ENCODE results near the gene CD70.
"Not testable (repeated sequence)": the region's sequence is repeated elsewhere in the genome, so short reads cannot be mapped to it uniquely, and the experiment has no call there.

Gene CD70

DNA sequence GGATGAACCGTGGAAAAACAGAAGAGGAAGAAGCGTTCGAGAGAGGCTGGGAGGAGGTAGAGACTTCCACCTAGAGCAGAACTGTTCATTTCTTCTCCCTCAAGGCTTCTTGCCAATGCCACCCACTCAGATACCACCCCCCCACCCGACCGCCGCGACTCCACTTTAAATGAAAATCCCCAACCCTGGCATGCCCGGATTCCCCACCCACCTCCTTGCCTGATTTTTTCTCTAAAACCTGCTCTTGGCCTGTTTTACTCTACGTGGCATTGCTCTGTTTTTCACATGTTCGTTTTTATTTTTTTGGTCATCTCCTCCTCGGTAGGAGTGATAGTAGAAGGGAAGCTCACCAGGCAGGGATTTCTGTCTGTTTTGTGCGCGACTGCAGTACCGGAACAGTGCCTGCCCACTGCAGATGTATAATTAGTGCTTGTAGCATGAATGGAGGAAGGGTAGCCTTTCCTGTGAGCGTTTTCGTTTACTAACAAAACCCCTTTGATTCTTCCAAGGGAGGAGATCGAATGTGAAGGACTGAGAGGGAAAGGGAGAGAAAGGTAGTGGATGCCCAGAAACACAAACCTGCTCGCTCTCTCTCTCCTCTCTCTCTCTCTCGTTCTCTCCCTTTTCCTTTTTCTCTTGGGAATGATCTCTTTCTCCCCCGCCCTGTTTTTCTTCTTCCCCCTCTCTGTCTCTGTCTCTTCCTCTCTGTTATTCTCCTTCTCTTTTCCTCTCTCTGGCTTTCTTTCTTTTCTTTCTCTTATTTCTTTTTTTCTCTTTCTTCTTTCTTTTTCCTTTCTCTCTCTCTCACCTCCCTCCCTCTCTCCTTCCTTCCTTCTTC lies 2.2 kb downstream of the CD70 start:
- peak overlapping the region; percentile 91 for H3K27ac Mint-ChIP-seq
- H3K27me3 Mint-ChIP-seq = no peaks in the 10 kb centered on the region
- no peaks in the 10 kb centered on the region for H3K9me3 Mint-ChIP-seq
- H3K4me1 Mint-ChIP-seq = peaks cover 40% of the 10 kb centered on the region
- H3K4me3 Mint-ChIP-seq = peak overlapping the region; percentile 93
- DNase-seq (ENCODE audit: low spot score in 2 of 2) = peak; percentile 25 to 27
- ATAC-seq (ENCODE audit: low read depth) = peak; percentile 14
- H3K36me3 Mint-ChIP-seq = peaks cover 11% of the 10 kb centered on the region

DNA sequence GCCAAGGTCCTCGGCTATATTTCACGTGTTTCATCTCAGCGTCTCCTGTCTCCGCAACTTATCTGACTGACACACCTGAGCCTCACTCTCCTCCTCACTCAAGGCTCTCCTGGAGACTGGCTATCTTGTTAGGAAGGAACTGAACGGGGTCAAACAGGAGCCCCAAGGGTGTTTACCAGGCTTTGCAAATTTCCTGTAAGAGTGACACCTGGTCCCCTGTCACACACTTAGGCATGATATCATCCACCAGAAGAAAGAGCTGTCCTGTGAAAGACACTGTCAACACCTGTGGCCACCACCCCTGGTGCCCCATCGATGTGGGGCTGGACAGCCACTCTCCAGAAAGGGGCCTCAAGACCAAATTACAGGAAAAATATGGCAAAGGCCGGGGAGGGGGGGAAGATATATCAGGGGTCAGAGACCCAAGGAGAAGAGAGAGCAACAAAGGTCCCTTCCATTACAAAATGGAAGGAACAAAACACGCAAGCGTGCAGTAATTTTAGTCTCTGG lies 2.9 kb downstream of the CD70 start:
- ATAC-seq (ENCODE audit: low read depth) (peak; percentile 16), DNase-seq (ENCODE audit: low spot score in 2 of 2) (peak; percentile 18 to 49)
- peak overlapping the region; percentile 93 for H3K4me3 Mint-ChIP-seq
- no peaks in the 10 kb centered on the region for H3K27me3 Mint-ChIP-seq
- H3K27ac Mint-ChIP-seq = peak overlapping the region; percentile 91
- peaks cover 11% of the 10 kb centered on the region for H3K36me3 Mint-ChIP-seq
- peaks cover 40% of the 10 kb centered on the region for H3K4me1 Mint-ChIP-seq
- H3K9me3 Mint-ChIP-seq = no peaks in the 10 kb centered on the region

DNA sequence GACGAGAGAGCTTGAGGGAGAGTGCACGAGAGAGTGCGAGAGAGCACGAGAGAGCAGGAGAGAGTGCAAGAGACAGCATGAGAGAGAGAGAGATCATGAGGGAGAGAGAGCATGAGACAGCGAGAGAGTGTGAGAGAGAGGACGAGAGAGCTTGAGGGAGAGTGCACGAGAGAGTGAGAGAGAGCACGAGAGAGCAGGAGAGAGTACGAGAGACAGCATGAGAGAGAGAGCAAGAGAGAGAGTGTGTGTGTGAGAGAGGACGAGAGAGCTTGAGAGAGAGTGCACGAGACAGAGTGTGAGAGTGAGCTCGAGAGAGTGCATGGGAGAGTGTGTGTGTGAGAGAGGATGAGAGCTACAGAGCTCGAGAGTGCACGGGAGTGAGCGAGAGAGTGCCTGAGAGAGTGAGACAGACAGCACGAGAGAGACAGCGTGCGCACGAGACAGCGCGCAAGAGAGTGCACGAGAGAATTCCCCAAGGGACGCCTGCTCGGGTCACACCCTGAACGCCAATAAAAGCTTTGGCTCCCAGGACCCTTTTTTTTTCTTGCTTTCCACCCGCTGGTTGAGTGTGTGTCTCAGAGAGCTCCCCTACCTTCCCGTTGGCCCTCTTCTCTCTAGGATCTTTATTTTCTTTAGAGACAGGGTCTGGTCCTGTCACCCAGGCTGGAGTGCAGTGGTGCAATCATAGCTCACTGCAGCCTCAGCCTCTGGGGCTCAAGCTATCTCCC lies 3.7 kb downstream of the CD70 start:
- peaks cover 40% of the 10 kb centered on the region for H3K4me1 Mint-ChIP-seq
- H3K27me3 Mint-ChIP-seq = no peaks in the 10 kb centered on the region
- peak; percentile 46 to 58 for DNase-seq (ENCODE audit: low spot score in 2 of 2)
- no peaks in the 10 kb centered on the region for H3K9me3 Mint-ChIP-seq
- peaks cover 11% of the 10 kb centered on the region for H3K36me3 Mint-ChIP-seq
- peak overlapping the region; percentile 93 for H3K4me3 Mint-ChIP-seq
- peak; percentile 51 for ATAC-seq (ENCODE audit: low read depth)
- H3K27ac Mint-ChIP-seq = peak overlapping the region; percentile 91

DNA sequence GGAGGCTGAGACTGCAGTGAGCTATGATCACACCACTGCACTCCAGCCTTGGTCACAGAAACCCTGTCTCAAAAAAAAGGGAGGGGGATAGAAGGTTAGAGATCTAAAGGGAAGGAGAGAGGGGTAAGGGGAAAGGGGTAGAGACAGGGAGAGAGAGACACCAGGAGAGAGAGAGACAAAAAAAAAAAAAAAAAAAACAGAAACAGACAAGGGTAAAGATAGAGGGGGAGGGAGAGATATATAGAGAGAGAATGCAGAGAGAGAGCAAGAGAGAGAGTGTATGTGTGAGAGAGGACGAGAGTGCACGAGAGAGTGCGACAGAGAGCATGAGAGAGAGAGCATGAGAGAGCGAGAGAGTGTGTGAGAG lies 4.2 kb downstream of the CD70 start:
- Mint-ChIP-seq H3K27me3 (no peaks in the 10 kb centered on the region), H3K4me3 (peak overlapping the region; percentile 93), H3K9me3 (no peaks in the 10 kb centered on the region), H3K4me1 (peaks cover 40% of the 10 kb centered on the region), H3K36me3 (peaks cover 11% of the 10 kb centered on the region), H3K27ac (peak overlapping the region; percentile 91)
- no peak for ATAC-seq (ENCODE audit: low read depth)
- no peak for DNase-seq (ENCODE audit: low spot score in 2 of 2)

DNA sequence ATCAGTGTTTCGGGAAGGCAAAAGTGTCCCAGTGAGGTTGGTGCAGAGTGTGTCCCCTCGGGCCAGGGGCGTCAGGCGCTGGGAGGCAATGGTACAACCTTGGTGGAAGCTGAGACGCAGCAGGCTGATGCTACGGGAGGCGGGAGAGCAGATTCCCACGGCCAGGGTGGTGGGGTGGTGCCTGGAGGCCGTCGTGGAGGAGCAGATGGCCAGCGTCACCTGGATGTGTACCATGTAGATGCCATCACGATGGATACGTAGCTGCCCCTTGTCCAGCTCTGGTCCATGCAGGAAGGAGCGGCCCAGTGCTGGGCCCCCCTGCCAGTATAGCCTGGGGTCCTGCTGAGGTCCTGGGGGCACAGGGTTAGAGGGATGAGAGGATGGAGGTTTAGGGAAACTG lies 4.9 kb downstream of the CD70 start:
- Mint-ChIP-seq H3K4me1 (peaks cover 38% of the 10 kb centered on the region), H3K36me3 (peaks cover 11% of the 10 kb centered on the region), H3K27me3 (no peaks in the 10 kb centered on the region), H3K9me3 (no peaks in the 10 kb centered on the region), H3K4me3 (no peak overlapping the region), H3K27ac (peak overlapping the region; percentile 91)
- no peak for ATAC-seq (ENCODE audit: low read depth)
- DNase-seq (ENCODE audit: low spot score in 2 of 2) = no peak

DNA sequence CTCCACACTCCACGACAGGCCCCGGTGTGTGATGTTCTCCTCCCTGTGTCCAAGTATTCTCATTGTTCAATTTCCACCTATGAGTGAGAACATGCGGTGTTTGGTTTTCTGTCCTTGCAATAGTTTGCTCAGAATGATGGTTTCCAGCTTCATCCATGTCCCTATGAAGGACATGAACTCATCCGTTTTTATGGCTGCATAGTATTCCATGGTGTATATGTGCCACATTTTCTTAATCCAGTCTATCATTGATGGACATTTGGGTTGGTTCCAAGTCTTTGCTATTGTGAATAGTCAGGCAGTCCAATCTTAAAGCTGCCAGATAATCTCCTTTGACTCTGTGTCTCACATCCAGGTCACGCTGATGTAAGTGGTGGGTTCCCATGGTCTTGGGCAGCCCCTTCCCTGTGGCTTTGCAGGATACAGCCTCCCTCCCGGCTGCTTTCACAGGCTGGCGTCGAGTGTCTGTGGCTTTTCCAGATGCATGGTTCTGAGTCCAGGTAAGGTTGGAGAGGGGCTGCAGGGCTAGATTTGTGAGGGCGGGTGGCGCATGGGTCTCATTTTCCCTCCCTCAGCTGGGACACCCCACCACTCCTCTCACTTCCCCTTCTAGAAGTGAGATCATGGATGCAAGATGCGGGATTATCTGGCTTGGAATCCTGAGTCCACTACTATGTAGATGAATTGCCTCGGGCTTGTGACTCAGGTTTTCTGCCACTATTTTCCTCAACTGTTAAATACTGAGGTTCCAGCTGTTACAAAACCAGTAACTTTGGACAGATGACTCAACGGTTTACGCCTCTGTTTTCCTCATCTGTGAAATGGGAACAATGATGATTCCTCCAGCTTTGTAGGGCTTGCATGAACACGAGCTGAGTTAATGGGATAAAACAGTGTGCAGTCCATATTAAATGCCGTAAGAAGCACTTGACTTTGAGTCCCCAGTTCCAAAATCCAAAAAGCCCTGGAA lies 8.2 kb downstream of the CD70 start:
- not testable (repeated sequence) for H3K27me3 Mint-ChIP-seq; H3K9me3 Mint-ChIP-seq; ATAC-seq (ENCODE audit: low read depth); H3K27ac Mint-ChIP-seq; H3K4me3 Mint-ChIP-seq; DNase-seq (ENCODE audit: low spot score in 2 of 2)
- Mint-ChIP-seq H3K4me1 (peaks cover 24% of the 10 kb centered on the region), H3K36me3 (peaks cover 11% of the 10 kb centered on the region)

DNA sequence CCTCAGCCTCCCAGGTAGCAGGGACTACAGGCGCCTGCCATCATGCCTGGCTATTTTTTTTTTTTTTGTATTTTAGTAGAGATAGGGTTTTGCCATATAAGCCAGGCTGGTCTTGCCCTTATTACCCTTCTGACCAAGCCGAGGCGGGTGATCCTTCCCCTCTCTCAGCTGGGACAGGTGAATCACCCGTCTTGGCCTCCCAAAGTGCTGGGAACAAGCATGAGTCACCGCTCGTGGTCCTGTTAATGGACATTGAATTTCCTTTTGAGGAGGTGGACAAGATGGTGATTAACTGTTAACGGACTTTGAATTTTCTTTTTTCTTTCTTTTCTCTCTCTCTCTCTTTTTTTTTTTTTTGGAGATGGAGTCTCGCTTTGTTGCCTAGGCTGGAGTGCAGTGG lies 10.6 kb downstream of the CD70 start:
- Mint-ChIP-seq H3K9me3 (no peaks in the 10 kb centered on the region), H3K4me3 (no peak overlapping the region), H3K36me3 (peaks cover 1% of the 10 kb centered on the region), H3K27me3 (no peaks in the 10 kb centered on the region), H3K27ac (no peak overlapping the region), H3K4me1 (peaks cover 14% of the 10 kb centered on the region)
- ATAC-seq (ENCODE audit: low read depth) = no peak
- no peak for DNase-seq (ENCODE audit: low spot score in 2 of 2)

DNA sequence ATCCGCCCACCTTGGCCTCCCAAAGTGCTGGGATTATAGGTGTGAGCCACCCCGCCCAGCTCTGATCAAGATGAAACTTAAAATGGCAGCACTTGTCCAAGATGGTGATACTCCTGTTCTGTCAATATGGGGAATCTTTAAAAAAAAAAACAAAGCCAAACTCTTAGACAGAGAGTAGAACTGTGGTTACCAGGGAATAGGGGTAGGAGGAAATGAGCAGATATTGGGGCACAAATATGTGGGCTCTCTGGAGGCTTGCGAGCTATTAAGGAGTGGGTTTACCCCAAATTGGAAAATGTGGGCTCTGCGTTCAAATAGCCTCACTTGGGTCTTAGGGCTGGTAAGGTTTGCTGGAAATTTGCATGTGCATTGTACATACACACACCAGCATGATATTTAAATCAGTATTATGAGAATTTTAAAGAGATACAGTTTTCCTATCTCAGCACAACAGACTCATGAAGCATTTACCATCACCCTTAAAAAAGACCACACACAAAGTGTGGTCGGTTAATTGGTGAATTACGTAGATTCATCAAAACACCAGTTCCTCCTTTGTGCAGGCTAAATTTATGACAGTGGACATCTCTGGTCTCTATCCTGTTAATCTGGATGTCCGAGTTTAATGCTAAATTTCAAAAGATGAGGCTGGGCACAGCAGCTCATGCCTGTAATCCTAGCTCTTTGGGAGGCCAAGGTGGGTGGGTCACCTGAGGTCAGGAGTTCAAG lies 11.3 kb downstream of the CD70 start:
- Mint-ChIP-seq H3K36me3 (no peaks in the 10 kb centered on the region), H3K27me3 (no peaks in the 10 kb centered on the region), H3K4me3 (no peak overlapping the region), H3K9me3 (no peaks in the 10 kb centered on the region), H3K4me1 (peaks cover 14% of the 10 kb centered on the region), H3K27ac (no peak overlapping the region)
- ATAC-seq (ENCODE audit: low read depth) (no peak), DNase-seq (ENCODE audit: low spot score in 2 of 2) (no peak)

DNA sequence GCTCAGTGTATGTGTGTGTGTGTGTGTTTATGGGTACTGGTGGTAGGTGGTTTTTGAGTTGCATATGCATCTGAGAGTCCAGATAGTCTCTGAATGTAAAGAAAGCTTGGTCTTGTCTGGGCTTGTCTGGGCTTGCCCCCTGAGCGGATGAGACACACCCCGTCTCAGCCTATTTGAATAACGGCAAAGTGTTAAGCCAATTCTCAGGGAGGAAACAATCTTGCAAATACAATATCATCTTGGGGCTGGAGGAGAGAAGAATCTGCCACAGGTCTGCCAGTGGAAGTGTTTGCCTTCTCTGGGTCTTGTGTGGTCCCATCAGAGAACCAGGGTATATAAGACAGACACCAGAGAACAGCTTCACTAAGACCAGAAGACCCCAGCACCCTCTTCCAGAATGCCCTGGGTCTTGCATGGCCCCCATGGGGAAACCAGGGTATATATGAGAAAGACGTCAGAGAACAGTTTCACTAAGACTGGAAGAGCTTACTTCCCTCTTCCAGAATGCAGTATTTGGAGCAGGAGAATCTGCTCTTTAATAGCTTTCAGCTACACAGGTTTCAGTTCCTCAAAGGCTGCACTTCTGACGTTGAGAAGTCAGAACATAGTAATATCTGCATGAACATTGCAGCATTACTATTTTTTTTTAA lies 13.3 kb downstream of the CD70 start:
- H3K4me1 Mint-ChIP-seq = peaks cover 14% of the 10 kb centered on the region
- no peaks in the 10 kb centered on the region for H3K36me3 Mint-ChIP-seq
- ATAC-seq (ENCODE audit: low read depth) (peak; percentile 90), DNase-seq (ENCODE audit: low spot score in 2 of 2) (peak; percentile 62 to 65)
- no peaks in the 10 kb centered on the region for H3K27me3 Mint-ChIP-seq
- no peak overlapping the region for H3K27ac Mint-ChIP-seq
- no peaks in the 10 kb centered on the region for H3K9me3 Mint-ChIP-seq
- no peak overlapping the region for H3K4me3 Mint-ChIP-seq

DNA sequence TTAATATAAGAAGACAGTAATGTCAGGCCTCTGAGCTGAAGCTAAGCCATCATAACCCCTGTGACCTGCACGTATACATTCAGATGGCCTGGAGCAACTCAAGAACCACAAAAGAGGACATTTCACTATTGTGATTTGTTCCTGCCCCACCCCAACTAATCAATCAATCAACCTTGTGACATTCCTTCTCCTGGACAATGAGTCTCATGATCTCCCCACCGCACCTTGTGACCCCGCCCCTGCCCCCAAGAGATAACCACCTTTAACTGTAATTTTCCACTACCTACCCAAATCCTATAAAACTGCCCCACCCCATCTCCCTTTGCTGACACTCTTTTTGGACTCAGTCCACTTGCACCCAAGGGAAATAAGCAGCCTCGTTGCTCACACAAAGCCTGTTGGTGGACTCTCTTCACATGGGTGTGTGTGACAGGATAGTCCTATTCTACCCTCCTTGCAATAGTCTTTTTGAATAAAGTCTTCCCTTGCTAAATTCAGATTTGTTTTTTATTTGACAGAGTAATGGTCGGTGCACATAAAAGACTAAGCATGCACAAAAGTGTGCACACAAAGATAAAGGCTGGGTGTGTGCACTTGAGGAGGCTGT lies 14.0 kb downstream of the CD70 start:
- H3K9me3 Mint-ChIP-seq = no peaks in the 10 kb centered on the region
- H3K27ac Mint-ChIP-seq = no peak overlapping the region
- no peak overlapping the region for H3K4me3 Mint-ChIP-seq
- no peaks in the 10 kb centered on the region for H3K27me3 Mint-ChIP-seq
- no peak for DNase-seq (ENCODE audit: low spot score in 2 of 2)
- H3K36me3 Mint-ChIP-seq = no peaks in the 10 kb centered on the region
- ATAC-seq (ENCODE audit: low read depth) = no peak
- peaks cover 14% of the 10 kb centered on the region for H3K4me1 Mint-ChIP-seq

DNA sequence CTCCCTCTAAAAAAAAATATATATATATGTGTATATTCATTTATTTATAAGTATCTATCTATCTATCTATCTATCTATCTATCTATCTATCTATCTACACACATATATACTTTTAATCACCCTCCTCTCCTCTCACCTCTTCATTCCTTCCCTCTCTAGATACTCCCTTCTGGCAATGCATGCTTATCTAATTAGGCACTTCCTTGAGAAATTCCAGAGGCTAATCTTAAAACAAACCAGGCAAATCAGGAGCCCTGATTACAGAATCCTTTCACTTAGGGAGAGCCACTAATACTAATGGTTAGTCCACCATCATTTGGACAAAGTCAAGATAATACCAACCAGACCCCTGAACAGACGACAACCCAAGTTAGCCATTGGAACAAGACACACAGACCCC lies 17.6 kb downstream of the CD70 start:
- Mint-ChIP-seq H3K4me3 (no peak overlapping the region), H3K36me3 (no peaks in the 10 kb centered on the region), H3K9me3 (peaks cover 5% of the 10 kb centered on the region), H3K27me3 (peaks cover 4% of the 10 kb centered on the region), H3K27ac (no peak overlapping the region), H3K4me1 (peaks cover 4% of the 10 kb centered on the region)
- ATAC-seq (ENCODE audit: low read depth) (no peak), DNase-seq (ENCODE audit: low spot score in 2 of 2) (no peak)

DNA sequence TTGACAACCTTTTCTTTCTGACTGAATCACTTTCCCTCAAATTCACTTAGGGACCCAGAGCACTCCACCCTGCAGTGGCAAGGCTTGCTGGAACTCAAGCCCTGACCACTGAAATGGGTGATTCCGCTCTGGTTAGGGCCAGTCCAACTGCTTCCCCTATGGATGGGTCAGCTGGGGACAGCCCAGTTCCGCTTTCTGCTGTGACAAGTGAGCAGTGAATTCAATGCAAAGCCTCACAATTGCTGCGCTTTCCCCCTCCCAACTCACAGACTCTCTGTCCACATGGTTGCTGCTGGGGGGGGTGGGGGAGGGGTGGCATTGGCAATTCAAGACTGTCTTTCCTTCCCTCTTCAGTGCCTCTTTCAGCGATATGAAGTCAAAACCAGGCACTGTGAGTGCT lies 18.7 kb downstream of the CD70 start:
- peaks cover 4% of the 10 kb centered on the region for H3K27me3 Mint-ChIP-seq
- no peaks in the 10 kb centered on the region for H3K4me1 Mint-ChIP-seq
- ATAC-seq (ENCODE audit: low read depth) = no peak
- no peaks in the 10 kb centered on the region for H3K36me3 Mint-ChIP-seq
- H3K4me3 Mint-ChIP-seq = no peak overlapping the region
- H3K9me3 Mint-ChIP-seq = peaks cover 5% of the 10 kb centered on the region
- no peak overlapping the region for H3K27ac Mint-ChIP-seq
- DNase-seq (ENCODE audit: low spot score in 2 of 2) = no peak
